SK-N-SH (cell line): ENCODE results near the gene ARAP3. TPM values are rescaled to one million over a fixed set of nuclear protein-coding genes. Genes with fewer than 3 reads are reported as not detected.

ENCODE experiments used
- CTCF ChIA-PET: fragments of 300-600, 350-600 bp; formaldehyde crosslinking; extraction: SDS; loops from one replicate; lab custom pipeline; 2021; lab: Yijun Ruan, JAX
- POLR2A ChIA-PET: fragments of 350-600 bp; sonication (Branson Sonifier 250); formaldehyde crosslinking; extraction: SDS; loops from one replicate; lab custom pipeline; 2020; ENCODE audit warnings: antibody characterized with exemption, inconsistent platforms; lab: Yijun Ruan, JAX
- DNase-seq: peaks from one replicate; pipeline ENCODE4 v3.0.0; 2012
- H2AFZ ChIP-seq: fragments of 200-600 bp; sonication (generic); 2 replicates; pipeline ENCODE4 v1.8.1; 2016; ENCODE audit warnings: antibody characterized with exemption, mild to moderate bottlenecking, low read depth
- H3F3A ChIP-seq: fragments of 200-600 bp; sonication (generic); replicated peaks from 2 replicates; pipeline ENCODE3; 2016; ENCODE audit warnings: antibody characterized with exemption, mild to moderate bottlenecking; ENCODE audit not compliant: insufficient read depth
- H3K27ac ChIP-seq, 2 experiments: fragments of 200-500 bp in 1 of 2; fragments of 200-600 bp in 1 of 2; sonication (Bioruptor generic) in 1 of 2; sonication (generic), shearing (Covaris generic) in 1 of 2; 2 replicates each; pipeline versions ENCODE4 v1.5.1 to v1.6.1; 2014 to 2016; ENCODE audit warnings: low read depth in 2 of 2, inconsistent platforms in 1 of 2, low read length in 1 of 2, mild to moderate bottlenecking in 1 of 2, mixed read lengths in 1 of 2
- H3K27me3 ChIP-seq: fragments of 200-600 bp; sonication (generic), shearing (Covaris generic); 2 replicates; pipeline ENCODE4 v1.6.1; 2016; ENCODE audit warnings: mixed run types; ENCODE audit not compliant: insufficient read depth
- H3K36me3 ChIP-seq, 2 experiments: fragments of 200-500 bp in 1 of 2; fragments of 200-600 bp in 1 of 2; sonication (Bioruptor generic) in 1 of 2; sonication (generic) in 1 of 2; replicated peaks in 1 of 2; 2 replicates each; pipeline versions ENCODE3 to v1.5.1; 2014 to 2016; ENCODE audit warnings: low read length in 1 of 2, mild to moderate bottlenecking in 1 of 2; ENCODE audit not compliant: insufficient read depth in 2 of 2, control insufficient read depth in 1 of 2
- H3K4me1 ChIP-seq, 2 experiments: fragments of 200-500 bp in 1 of 2; fragments of 200-600 bp in 1 of 2; sonication (Bioruptor generic) in 1 of 2; sonication (generic), shearing (Covaris generic) in 1 of 2; 2 replicates each; pipeline versions ENCODE4 v1.5.1 to v1.6.1; 2014 to 2016; ENCODE audit warnings: low read depth in 1 of 2, low read length in 1 of 2, mixed run types in 1 of 2; ENCODE audit not compliant: insufficient read depth in 2 of 2, control insufficient read depth in 1 of 2
- H3K4me2 ChIP-seq: fragments of 200-600 bp; sonication (generic), shearing (Covaris generic); 2 replicates; pipeline ENCODE4 v1.6.1; 2017; ENCODE audit warnings: mixed run types
- H3K4me3 ChIP-seq, 2 experiments: fragments of 200-500 bp in 1 of 2; fragments of 200-600 bp in 1 of 2; sonication (Bioruptor generic) in 1 of 2; sonication (generic), shearing (Covaris generic) in 1 of 2; 2 replicates each; pipeline versions ENCODE4 v1.5.1 to v1.8.1; 2014 to 2016; ENCODE audit warnings: low read depth in 2 of 2, inconsistent platforms in 1 of 2, low read length in 1 of 2, mild to moderate bottlenecking in 1 of 2, mixed read lengths in 1 of 2, moderate library complexity in 1 of 2
- H3K79me2 ChIP-seq: fragments of 200-600 bp; sonication (generic); 2 replicates; pipeline ENCODE4 v1.8.1; 2017; ENCODE audit warnings: mild to moderate bottlenecking; ENCODE audit not compliant: insufficient read depth
- H3K9ac ChIP-seq: fragments of 200-600 bp; sonication (generic); 2 replicates; pipeline ENCODE4 v1.6.1; 2017; ENCODE audit warnings: mixed run types
- H3K9me2 ChIP-seq: fragments of 200-600 bp; sonication (generic); 2 replicates; pipeline ENCODE4 v1.6.1; 2017; ENCODE audit warnings: mixed run types
- H3K9me3 ChIP-seq: fragments of 200-600 bp; sonication (generic); 2 replicates; pipeline ENCODE4 v1.6.1; 2017; ENCODE audit warnings: mixed run types, mild to moderate bottlenecking, moderate library complexity
- H4K20me1 ChIP-seq: fragments of 200-600 bp; sonication (generic); 2 replicates; pipeline ENCODE4 v1.6.1; 2017; ENCODE audit warnings: mild to moderate bottlenecking, mixed run types; ENCODE audit not compliant: insufficient read depth
- CTCF ChIP-seq: fragments of 200-600 bp; sonication (generic); IDR thresholded peaks from 2 replicates; pipeline ENCODE4 v1.6.1; 2017; ENCODE audit warnings: antibody characterized with exemption, mild to moderate bottlenecking, moderate library complexity
- ELF1 ChIP-seq: IDR thresholded peaks from 2 replicates; pipeline ENCODE4 v1.4.0; 2012
- EZH2phosphoT487 ChIP-seq: fragments of 200-600 bp; sonication (generic); IDR thresholded peaks from 2 replicates; pipeline ENCODE4 v1.6.1; 2017; ENCODE audit warnings: low read depth, mixed run types, mild to moderate bottlenecking, antibody characterized with exemption, moderate library complexity, borderline replicate concordance
- FOSL2 ChIP-seq: IDR thresholded peaks from 2 replicates; pipeline ENCODE4 v1.4.0; 2012; ENCODE audit warnings: low read depth, mild to moderate bottlenecking, moderate library complexity, borderline replicate concordance
- IRF3 ChIP-seq: fragments of 150-350 bp; IDR thresholded peaks from 2 replicates; pipeline ENCODE4 v1.6.1; 2016; ENCODE audit warnings: mild to moderate bottlenecking, low read depth, low read length
- JUND ChIP-seq: IDR thresholded peaks from 2 replicates; pipeline ENCODE4 v1.4.0; 2012
- MAX ChIP-seq: IDR thresholded peaks from 2 replicates; pipeline ENCODE4 v1.4.0; 2012; ENCODE audit warnings: low read depth
- MEF2A ChIP-seq: IDR thresholded peaks from 2 replicates; pipeline ENCODE4 v1.4.0; 2012; ENCODE audit warnings: low read depth, borderline replicate concordance
- MXI1 ChIP-seq: IDR thresholded peaks from 2 replicates; pipeline ENCODE4 v1.6.1; 2012; ENCODE audit warnings: mild to moderate bottlenecking, low read depth, low read length, improper control_type of control experiment
- NFIC ChIP-seq: IDR thresholded peaks from 2 replicates; pipeline ENCODE4 v1.4.0; 2012; ENCODE audit warnings: borderline replicate concordance
- NRF1 ChIP-seq: IDR thresholded peaks from 2 replicates; pipeline ENCODE4 v1.6.1; 2012; ENCODE audit warnings: low read depth, mild to moderate bottlenecking, low read length
- POLR2AphosphoS5 ChIP-seq: IDR thresholded peaks from 2 replicates; pipeline ENCODE4 v1.6.1; 2012; ENCODE audit warnings: low read depth, low read length
- RAD21 ChIP-seq: IDR thresholded peaks from 2 replicates; pipeline ENCODE4 v1.6.1; 2012; ENCODE audit warnings: mild to moderate bottlenecking, low read length
- SIN3A ChIP-seq: IDR thresholded peaks from 2 replicates; pipeline ENCODE4 v1.6.1; 2012; ENCODE audit warnings: low read depth, mild to moderate bottlenecking, low read length, moderate library complexity, borderline replicate concordance
- USF1 ChIP-seq: IDR thresholded peaks from 2 replicates; pipeline ENCODE4 v1.4.0; 2012; ENCODE audit warnings: low read depth, borderline replicate concordance
- WGBS: methylation state at CpG from one replicate; pipeline ENCODE4 v1.1.6; 2017; ENCODE audit warnings: low lambda C conversion rate; 5-methylcytosine and 5-hydroxymethylcytosine counted together
- polyA plus RNA-seq, 3 experiments: library from polyadenylated mRNA; depleted of rRNA; stranded (reverse); fragments of >200 nt; gene quantifications; 2 replicates each; pipeline ENCODE4 v1.2.3, GENCODE V29; 2012

Gene ARAP3
- polyA plus RNA-seq, 1 of the 3 experiments (the other 2 are of a cell fraction): 6.5 TPM

- TF ChIP-seq CTCF: no peak
- TF ChIP-seq, all 33 proteins: peak for 0
Measured at GRCh38 chr5:141609044-141609443, 73.0 kb downstream of the ARAP3 start (continued).

- Histone ChIP-seq H3K27ac (no peak overlapping the region), H3K9me2 (no peaks in the 10 kb centered on the region), H3K79me2 (peaks cover 94% of the 10 kb centered on the region), H3K9me3 (no peaks in the 10 kb centered on the region), H3K27me3 (no peaks in the 10 kb centered on the region)
- 93% methylated on average over 1 of the region's 1 CpG for WGBS
- POLR2A ChIA-PET: no interaction called here
- TF ChIP-seq NRF1 (no peak), IRF3 (no peak), JUND (no peak), NFIC (no peak)
- TF ChIP-seq, all 33 proteins: peak for 0
- CTCF ChIA-PET: interaction anchor here (1.6 to 4.2 kb wide), 3 partner anchors 11 to 17 kb away, joined by 5 to 32 read pairs (median 13); partner anchors contain the start of gene DIAPH1
- no peaks in the 10 kb centered on the region for H4K20me1 ChIP-seq
- peaks cover 6% of the 10 kb centered on the region for H3F3A ChIP-seq
- peaks cover 4% of the 10 kb centered on the region in 2 experiments for H3K36me3 ChIP-seq
- H3K4me3 ChIP-seq: no peak overlapping the region
- no peak overlapping the region for H2AFZ ChIP-seq
- DNase-seq: no peak
- peaks cover 0 to 8% of the 10 kb centered on the region in 2 experiments; a peak in 2 of 4 replicates for H3K4me1 ChIP-seq
- no peak overlapping the region for H3K9ac ChIP-seq
- H3K4me2 ChIP-seq: no peak overlapping the region
Measured at GRCh38 chr5:141608557-141608956, 73.5 kb downstream of the ARAP3 start.

- ChIA-PET POLR2A (no interaction called here), CTCF (interaction anchor here (1.2 to 4.2 kb wide), 4 partner anchors 11 to 16 kb away, joined by 5 to 32 read pairs (median 10); partner anchors contain the start of gene DIAPH1)
- Histone ChIP-seq H3K4me1 (peaks cover 0 to 8% of the 10 kb centered on the region in 2 experiments; a peak in 2 of 4 replicates), H2AFZ (no peak overlapping the region), H3K4me2 (no peak overlapping the region), H3K4me3 (no peak overlapping the region), H3K27ac (no peak overlapping the region), H3K9me2 (no peaks in the 10 kb centered on the region), H3K36me3 (peaks cover 4% of the 10 kb centered on the region in 2 experiments), H3F3A (peaks cover 6% of the 10 kb centered on the region), H3K79me2 (peaks cover 94% of the 10 kb centered on the region), H3K9me3 (no peaks in the 10 kb centered on the region), H3K27me3 (no peaks in the 10 kb centered on the region), H4K20me1 (no peaks in the 10 kb centered on the region)
- 64% methylated on average over 2 of the region's 2 CpGs for WGBS
- DNase-seq: no peak
- TF ChIP-seq SIN3A: no peak
- no peak for TF ChIP-seq CTCF
- no peak for TF ChIP-seq ELF1
- TF ChIP-seq IRF3: no peak
- no peak for TF ChIP-seq FOSL2
- TF ChIP-seq MEF2A: no peak
- no peak for TF ChIP-seq JUND
- TF ChIP-seq RAD21: no peak
- TF ChIP-seq MAX: no peak
- TF ChIP-seq EZH2phosphoT487: no peak
- no peak for TF ChIP-seq MXI1
- TF ChIP-seq USF1: no peak
- TF ChIP-seq POLR2AphosphoS5: no peak
- TF ChIP-seq, all 33 proteins: peak for 0
- H3K9ac ChIP-seq: no peak overlapping the region
Measured at GRCh38 chr5:141608046-141608445, 74.0 kb downstream of the ARAP3 start.
